HG03196 (cell line): ENCODE data around the gene USP7.
"Not testable (repeated sequence)": the region's sequence is repeated elsewhere in the genome, so short reads cannot be mapped to it uniquely, and the experiment has no call there.

Experiments used
- ATAC-seq: cut with Tn5 transposase; IDR thresholded peaks from one replicate; pipeline ENCODE4 v1.9.1; 2021; ENCODE audit not compliant: unreplicated experiment

The USP7 gene

DNA sequence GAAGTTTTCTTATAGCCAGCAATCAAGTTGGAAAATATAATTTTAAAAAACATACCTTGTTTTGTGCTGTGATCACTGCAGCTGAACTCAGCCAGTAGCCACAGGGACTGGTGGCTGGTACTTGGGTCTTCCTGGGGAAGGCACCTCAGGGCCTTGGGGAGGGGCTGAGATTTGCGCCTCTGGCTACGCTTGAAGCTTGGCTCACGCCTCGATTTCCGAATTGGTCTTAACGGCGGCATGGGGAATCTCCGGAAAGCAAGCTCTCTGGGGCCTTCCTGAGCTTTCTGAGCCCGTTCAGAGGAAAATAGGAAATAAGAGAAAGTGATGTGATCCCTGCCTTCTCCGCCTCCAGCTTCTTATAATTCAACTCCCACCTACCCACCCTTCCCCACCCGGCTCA is 11.3 kb upstream of the USP7 start:
- ATAC-seq: no peak

DNA sequence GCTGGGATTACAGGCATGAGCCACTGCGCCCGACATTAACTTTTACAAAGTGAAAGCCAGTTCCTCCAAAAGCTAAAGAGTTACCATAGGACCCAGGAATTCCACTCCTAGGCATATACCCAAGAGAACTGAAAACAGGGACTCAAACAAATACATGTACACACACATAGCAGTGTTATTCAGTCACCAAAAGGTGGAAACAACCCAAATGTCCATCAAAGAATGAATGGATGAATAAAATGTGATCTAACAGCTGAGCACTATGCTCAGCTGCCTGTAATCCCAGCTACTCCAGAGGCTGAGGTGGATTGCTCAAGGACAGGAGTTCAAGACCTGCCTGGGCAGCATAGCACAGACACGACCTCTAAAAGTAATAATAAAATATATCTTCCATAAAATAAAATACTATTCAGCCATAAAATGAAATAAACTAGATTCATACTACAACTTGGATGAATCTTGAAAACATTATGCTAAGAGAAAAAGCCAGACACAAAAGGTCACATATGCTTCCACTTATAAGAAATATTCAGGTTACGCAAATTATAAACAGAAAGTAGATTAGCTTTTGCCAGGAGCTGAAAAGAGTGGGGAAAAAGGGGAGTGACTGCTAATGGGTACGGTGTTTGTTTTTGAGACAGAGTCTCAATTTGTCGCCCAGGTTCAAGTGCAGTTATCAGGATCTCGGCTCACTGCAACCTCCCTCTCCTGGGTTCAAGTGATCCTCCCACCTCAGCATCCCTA is 9.3 kb upstream of the USP7 start:
- ATAC-seq: no peak

DNA sequence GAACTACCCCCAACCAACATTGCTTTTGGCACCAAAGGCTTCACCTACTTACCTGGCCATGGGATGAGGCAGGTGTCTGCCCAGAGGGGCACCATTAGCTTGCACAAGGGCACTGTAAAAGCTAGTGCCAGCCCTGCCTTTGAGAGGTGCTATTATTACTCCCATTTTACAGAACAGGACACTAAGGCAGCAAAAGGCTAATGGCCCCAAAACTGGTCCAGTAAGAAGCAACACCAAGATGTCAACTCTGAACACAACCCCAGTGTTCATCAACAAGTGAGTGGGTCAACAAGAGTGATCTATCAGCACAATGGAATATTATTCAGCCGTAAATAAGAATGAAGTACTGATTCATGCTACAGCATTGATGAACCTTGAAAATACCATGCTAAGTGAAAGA is 7.7 kb upstream of the USP7 start:
- no peak for ATAC-seq

DNA sequence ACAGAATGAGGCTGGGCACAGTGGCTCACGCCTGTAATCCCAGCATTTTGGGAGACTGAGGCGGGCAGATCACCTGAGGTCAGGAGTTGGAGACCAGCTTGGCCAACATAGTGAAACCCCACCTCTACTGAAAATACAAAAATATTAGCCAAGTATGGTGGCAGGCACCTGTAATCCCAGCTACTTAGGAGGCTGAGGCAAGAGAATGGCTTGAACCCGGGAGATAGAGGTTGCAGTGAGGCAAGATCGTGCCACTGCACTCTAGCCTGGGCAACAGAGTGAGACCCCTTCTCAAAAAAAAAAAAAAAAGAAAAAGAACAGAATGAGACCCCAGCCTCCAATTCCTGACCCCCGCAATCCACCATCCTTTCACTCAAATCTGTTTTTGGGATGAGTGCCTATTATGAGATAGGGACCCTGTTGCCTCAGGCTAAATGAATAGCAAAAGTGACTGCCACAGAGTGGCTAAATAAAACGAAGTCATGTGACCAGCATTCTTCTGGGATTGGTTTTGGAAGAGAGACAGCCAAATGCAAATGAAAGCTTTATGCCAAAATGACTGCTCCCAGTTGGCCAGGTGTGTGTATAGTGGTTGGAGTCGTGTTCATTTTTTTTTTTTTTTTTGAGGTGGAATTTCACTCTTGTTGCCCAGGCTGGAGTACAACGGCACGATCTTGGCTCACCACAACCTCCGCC is 5.6 kb upstream of the USP7 start:
- not testable (repeated sequence) for ATAC-seq

DNA sequence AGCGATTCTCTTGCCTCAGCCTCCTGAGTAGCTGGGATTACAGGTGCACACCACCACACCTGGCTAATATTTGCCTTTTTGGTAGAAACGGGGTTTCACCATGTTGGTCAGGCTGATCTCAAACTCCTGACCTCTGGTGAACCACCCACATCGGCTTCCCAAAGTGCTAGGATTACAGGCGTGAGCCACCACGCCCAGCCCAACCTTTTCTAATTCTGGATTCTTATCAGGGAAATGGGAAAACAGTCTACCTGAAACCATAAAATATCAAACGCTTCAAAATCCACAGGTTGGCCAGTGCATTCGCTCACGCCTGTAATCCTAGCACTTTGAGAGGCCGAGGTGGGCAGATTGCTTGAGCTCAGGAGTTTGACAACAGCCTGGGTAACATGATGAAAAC is 4.3 kb upstream of the USP7 start:
- ATAC-seq: not testable (repeated sequence)

DNA sequence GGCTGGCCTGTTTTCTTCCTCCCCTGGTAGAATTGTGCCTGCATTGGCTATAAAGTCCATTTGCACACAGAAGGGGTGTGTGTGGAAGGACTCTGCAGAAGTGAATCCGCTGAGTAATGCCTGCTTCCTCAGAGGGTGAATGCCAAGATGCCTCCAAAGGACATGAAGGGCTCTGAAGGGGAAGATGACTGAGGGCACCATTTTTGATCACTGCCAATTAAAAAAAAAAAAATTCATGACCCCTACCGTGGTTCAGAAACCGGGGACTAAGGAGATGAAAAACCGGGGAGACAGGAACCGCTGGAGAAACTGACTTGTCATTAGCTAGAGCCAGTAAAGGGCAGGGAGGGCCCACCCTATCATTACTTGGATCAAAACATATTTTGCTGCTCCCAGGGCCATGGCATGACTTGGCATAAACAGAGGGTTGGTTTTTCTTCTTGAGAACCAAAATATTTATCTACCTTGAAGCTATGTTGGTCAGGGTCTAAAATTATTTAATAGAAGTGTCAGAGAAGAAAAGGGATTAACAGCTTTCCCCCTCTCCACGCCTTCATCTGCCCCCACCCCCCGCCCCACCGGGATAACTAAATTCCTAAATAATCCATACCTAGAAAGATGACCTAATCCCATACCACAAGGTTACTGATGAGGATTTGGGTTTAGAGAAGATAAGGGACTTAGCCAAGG is 3.6 kb upstream of the USP7 start:
- no peak for ATAC-seq

DNA sequence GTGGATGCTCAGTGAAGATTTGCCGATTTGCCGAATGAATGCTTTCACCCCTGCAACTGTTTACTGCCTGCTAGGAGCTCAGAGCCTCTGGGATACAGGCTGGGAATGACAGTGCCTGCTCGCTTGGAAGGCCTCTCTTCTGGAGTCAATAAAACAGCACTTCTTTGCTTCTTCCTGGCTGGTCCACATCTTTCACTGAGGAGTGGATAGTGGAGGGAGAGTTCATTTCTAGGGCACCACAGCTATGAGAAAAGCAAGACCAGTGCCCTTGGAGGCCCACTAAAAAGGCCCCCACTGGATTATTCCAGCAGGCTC is 3.1 kb upstream of the USP7 start:
- no peak for ATAC-seq

DNA sequence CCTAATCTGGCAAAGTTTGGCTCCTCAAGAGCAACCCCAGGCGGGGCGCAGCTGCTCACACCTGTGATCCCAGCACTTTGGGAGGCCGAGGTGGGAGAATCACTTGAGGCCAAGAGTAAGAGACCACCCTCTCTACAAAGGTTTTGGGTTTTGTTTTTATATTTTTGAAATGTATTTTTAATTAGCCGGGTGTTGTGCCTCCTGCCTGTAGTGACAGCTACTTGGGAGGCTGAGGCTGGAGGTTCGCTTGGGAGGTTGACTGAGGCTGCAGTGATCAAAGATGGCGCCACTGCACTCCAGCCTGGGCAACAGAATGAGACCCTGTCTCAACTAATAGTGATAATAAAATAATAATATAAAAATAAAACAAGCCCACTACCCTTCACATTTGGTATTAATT is 756 bp upstream of the USP7 start:
- no peak for ATAC-seq

DNA sequence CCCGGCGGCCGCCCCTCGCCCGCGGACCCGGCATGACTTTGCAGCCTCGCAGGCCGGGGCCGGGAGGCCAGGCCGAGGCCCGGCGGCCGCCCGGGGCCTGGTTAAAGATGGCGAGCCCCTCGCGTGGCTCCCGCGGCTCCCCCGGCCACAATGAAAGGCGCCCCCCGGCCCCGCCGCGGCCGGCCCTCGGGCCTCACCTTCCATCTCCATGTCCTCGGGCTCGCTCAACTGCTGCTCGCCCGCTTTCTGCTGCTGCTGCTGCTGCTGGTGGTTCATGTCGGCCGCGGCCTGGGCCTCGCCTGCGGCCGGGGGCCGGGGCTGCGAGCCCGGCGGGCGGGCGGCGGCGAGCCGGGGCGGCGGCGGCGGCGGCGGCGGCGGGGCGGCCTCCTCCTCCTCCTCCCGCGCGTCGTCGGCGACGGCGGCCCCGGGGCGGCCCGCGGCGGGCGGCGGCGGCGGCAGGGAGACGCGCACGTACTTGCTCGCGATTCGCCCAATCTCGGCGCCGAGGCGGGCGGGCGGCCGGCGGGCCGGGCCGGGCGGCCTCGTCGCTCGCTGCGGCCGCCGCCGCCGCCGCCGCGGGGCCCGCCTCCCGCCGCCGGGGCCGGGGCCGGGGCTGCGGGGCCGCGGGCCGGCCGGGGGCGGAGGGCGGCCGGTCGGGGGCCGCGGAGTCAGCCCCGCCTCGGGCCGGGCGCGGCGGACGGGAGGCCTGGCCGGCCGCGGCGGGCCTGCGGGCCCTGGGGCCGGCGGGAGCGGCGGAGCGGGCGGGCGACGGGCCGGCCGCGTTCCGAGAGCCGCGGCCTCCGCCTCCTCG is 491 bp downstream of the USP7 start:
- no peak for ATAC-seq

DNA sequence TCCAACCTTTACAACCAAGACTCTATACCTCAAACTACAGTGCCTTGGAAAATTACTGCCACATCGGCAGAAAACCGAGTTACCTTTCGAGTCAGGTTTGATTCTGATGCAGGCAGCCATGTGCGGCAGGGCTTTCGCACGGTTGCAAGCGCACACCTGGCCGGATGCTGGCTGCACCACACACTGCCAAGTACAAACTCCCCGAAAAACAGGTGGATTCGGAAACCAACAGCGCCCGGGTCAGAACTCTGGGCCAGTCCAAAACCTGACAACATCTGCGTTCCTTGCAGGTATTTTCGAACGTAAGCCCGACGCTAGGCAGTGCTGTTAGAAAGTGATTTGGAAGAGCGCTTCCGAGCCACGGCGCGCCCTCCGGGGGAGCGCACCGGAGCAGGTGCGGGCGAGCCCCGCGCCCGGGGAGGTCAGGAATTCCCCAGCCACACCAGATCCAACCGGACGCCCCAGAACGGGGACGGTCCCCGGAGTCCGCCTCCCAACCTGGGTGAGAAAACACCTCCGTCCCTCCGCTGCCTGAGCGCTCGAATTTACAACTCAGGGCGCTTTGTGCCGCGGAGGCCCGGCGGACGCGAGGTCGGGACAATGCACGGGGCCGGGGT is 1.2 kb downstream of the USP7 start:
- ATAC-seq: peak; percentile 32

DNA sequence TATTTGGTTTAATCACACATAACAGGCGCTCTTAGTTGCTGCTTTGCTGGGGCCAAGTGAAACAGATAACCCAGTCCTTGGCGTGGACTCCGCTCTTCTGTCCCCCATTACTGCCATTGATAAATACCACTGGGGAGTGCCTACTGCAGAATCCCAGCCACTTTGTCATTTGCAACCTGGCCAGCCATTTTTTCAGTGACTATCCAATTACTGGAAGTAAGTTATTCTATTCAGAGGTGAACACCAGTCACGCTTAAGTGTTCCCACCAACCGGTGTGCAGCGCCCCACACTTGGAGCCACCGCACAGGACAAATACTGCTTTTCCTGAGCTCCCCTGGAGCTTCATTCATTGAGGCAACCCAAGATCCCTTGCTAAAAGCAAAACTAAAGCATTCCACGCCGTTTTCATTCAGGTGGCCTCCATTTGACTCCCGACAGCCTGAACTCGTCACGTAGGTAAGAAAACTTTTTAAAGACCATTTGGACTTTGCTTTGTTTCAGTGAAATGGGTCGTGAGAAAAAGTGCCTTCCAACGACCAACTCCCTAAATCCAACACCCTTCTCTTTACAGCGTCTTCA is 1.8 kb downstream of the USP7 start:
- ATAC-seq: no peak

DNA sequence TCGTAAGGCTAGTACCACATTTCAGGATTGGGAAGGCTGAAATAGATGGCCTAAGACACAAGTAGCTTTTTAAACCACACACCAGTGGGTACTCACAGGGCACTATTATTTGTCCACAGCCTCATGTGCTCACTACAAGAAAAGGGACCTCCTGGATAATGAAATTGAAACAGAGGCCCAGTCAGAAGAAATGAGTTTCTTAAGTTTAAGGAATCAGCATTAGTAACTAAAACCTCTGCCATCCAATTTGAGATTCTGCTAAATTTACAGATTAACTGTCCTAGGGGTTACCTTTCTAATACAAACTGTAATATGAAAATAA is 3.0 kb downstream of the USP7 start:
- no peak for ATAC-seq

DNA sequence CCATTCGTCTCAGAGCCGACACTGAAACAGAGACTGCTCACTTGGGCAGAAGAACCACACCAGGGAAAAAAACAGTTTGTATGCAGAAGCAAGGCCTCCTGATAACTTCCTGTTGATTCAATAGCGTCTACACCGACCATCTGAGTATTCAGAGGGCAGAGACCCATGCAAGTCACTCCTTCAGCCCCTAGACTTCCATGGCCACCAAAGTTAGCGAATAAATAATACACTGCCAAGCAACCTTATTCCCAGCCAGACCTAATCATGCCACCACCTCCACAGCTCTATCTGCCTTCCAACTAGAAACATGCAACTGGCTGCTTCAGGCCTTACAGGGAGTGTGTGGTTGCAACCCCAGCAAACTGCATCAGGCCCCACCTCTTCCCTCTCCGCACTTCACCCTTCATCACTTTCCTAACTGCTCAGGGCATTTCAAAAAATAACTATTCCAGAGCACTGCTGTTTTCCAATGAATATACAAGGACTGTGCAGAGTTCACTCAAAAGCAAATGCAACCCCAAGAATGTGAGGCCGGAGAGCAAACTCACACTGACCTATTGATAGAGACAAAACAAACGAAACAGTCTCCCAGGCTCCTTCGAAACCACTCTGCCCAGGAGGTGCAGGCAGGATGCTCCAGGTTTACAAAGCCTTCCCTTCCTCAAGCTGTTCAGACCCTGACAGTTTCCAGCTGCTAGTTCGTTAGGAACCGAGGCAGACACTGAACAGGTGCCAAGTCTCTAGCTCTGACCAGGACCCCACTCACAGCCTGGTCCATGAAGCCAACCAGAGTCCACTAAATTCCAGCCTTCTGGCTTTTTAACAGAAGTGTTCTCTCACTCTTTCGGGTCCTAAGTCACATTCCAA is 3.6 kb downstream of the USP7 start:
- no peak for ATAC-seq

DNA sequence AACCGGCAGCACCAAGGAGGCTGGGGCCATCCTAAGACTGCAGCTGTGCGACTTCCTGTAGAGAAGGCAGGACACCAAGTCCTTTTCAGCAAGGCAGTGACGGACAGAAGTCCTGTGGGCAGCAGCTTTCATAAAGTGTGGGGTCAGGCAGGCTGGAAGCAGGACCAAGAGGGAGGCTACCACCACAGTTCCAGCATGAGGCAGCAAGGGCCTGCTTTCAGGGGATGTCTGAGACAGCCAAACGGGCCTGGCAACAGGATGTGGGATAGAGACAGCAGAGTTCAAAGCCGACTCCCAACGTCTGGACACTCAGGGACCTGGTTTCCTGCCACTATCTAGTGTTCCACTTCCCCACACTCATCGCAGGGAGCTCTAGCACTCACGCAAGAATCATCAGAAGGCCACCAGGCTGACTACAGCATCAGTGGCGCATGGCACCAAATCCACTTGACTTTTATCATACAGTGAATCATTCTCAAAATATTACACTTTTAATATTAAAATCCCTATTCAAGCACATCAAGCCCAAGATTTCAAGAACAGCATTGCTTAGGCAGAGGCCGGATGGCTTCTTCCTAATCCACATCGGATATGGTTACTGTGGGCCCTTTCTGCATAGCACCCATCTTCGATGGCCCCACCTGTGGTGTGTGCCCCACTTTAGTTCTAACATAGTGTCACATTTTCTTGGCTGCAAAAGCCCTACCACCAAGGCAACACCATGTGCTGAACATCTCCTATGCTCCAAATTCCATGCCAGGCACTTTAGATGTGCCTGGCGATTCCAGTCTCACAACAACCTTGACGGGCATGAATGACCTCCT is 5.2 kb downstream of the USP7 start:
- no peak for ATAC-seq

DNA sequence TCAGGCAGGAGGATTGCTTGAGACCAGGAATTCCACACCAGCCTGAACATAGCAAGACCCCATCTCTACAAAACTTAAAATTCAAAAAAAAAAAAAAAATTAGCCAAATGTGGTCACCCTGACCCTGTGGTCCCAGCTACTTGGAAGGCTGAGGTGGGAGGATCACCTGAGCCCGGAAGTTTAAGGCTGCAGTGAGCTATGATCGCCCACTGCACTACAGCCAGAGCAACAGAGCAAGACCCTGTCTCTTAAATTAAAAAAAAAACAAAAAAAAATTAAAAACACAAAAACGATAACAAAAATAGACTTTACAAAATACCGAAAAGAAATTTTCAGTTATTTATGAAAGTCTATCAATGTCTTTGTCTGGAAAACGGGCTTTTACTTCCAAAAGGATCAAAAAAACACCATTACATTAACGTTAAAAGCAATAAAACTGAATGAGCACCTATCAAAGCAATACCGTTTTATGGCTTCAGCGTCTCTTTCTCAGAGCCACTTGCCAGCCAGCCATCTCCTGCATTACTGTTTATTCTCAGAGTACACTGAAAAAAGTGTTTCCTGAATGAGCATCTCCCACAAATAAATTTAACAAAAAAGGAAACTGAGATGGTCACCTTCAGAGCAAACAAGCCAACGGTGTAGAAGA is 6.1 kb downstream of the USP7 start:
- ATAC-seq: no peak

DNA sequence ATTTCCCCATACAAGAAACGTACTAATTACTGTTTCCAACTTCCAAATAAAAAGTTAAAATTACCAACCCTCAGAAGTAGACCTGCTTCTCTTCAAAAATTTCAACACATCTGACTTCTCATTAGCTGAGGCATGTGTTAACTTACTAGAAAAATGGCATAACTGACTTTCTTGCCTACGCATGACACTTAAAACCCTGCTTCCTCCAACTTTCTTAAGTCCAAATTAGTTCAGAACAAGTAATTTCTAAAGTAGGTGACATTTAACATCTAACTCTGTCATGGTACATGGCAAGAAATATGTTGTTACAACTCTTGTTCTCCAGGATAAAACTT is 6.7 kb downstream of the USP7 start:
- ATAC-seq: no peak

DNA sequence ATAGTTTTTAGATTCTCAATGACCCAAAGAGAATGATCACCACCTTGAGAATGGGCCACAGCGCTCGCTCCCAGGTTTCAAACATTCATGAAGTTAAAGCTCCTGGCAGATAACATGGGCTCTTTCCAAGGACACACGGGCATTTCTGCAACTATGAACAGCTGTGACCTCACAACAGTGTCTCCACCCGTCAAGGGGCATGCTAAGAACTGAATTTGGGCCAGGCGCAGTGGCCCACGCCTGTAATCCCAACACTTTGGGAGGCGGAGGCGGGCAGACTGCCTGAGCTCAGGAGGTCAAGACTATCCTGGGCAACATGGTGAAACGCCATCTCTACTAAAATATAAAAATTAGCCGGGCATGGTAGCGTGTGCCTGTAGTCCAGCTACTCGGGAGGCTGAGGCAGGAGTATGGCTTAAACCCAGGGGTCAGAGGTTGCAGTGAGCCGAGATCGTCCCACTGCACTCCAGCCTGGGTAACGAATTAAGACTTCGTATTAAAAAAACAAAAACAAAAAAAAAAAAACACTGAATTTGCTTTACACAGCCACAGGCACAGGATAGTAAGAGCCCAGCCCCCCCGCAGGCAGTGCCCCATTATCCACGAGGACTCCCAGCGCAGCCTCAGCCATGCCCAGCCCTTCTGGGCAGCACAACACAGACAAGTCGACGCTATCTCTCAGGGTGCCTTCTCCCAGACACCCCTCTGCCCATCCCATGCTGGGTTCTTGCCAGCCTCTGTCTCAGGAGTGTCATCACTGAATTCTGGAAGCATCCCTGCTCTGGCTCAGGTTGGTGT is 7.2 kb downstream of the USP7 start:
- ATAC-seq: no peak

DNA sequence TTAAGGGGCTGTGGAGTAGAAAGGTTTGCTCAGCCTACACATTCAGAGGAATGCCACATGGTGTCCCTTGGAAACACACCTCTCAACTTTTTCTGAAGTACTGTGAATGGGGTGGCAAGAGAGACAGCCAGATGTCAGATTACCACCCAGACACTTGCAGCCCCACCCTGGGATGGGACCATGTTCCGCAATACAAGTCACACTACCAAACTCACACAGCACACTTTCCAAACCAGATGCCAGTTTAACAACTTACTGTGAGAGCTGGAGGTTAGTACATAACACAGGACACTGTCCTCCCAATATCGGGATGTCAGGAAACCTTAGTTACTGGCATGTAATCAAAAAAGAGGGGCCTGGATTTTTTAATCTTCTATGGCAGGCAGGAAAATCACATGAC is 7.9 kb downstream of the USP7 start:
- no peak for ATAC-seq
